Activated T-cell treated with anti-CD3 and anti-CD28 coated beads for 24 hours (primary cell): ENCODE results near the gene VDAC2.
A peak's percentile ranks its signal among the peaks of the same experiment; 100 is the strongest.
"Not testable (repeated sequence)": the region's sequence is repeated elsewhere in the genome, so short reads cannot be mapped to it uniquely, and the experiment has no call there.

Experiments used
- DNase-seq: peaks from one replicate; pipeline ENCODE4 v3.0.0-alpha.2; 2020; ENCODE audit warnings: low read depth

Gene VDAC2, protein sequence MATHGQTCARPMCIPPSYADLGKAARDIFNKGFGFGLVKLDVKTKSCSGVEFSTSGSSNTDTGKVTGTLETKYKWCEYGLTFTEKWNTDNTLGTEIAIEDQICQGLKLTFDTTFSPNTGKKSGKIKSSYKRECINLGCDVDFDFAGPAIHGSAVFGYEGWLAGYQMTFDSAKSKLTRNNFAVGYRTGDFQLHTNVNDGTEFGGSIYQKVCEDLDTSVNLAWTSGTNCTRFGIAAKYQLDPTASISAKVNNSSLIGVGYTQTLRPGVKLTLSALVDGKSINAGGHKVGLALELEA

GRCh38 chr10:75210282-75211006, at the start of gene VDAC2:
Gene VDAC2 (plus strand): TSS chr10:75210796. CDS start chr10:75211159, 363 bp downstream.
- DNase-seq, result peak; percentile 94

DNA sequence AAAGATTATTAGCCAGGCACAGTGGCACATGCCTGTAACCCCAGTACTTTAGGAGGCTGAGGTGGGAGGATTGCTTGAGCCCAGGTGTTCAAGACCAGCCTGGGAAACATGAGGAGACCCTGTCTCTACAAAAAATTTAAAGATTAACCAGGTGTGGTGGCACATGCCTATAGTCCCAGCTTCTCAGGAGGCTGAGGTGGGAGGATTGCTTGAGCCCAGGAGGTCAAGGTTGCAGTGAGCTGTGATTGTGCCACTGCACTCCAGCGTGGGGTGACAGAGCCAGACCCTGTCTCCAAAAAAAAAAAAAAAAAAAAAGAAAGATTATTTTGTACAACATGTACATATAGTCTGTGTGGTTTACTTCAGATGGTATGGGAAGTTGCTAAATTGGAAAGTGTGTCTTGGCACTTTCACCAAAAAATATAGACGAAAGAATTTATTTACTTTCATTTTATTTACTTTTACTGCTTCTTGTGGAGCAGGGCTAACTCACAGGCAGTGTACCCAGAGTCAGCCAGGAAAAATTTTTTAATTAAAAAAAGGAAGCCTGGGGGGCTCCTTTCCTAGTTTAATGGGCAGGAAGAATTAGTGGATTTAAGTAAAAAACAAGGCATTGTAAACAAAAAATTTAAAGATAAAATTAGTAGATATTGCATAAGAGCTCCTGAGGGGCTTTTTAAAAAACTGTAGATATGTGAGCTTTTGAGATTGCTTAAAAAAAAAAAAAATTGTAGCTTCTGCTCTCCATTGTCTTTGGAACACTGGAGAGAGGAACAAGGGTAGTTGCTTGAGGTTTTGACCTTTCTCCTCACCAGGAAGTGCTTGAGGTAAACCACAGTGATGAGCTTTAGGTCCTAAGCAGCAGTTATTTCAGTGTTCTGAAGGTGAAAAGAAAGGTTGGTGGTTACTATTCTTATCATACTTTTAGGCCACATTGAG, 44.6 kb upstream of the VDAC2 start:
- DNase-seq, result no peak

DNA sequence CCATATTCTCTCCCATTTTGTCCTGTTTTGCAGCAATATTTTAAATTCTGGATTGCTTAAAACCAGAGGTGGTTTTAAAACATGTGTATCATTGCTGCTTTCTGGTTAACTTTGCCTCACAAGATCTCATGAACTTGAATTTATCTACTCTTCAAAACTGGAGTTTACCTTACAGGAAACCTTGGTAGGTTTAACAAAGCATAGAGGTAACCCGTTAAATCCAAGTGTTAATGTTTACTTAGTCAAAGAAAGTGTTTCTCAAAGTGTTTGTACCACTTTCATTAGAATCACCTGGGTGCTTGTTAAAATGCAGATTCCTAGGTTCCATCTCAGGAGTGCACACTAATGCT, 44.0 kb upstream of the VDAC2 start:
- DNase-seq, result no peak

DNA sequence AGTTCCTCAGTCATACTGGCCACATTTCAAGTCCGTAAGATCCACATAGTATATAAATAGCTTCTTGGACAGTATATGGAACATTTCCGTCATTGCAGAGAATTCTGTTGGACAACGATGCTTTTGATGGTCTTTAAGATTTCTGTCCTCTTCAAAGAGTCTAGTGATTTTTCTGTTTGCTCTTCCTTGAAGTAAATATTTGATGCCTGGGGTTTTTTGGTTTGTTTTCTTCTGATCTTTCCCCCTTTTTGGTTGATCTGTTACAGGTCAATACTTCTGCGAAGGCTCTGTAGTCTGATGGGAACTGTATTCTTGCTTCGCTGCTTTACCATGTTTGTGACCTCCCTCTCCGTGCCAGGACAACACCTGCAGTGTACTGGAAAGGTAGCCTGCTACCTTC, 42.3 kb upstream of the VDAC2 start:
- DNase-seq, result no peak

GRCh38 chr10:75170215-75170614, 40.4 kb upstream of the VDAC2 start:
- DNase-seq, result no peak

DNA sequence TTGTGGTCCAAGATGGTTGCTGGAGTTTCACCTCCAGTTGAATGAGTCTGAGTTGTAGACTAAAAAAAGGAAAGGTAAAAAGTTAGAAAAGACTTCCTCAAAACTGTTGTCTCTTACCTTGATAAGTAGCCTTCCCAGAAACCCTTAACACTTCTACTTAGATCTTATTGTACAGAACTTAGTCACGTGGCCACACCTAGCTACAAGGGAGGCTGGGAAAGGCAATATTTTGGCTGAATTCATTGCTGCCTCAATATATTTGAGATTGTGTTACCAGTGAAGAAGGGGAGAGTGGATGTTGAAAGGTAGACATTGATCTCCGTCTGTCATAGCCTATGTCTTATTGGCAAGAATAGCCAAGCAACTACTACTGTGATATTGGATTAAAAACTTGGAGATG, 35.5 kb upstream of the VDAC2 start:
- DNase-seq, result no peak

DNA sequence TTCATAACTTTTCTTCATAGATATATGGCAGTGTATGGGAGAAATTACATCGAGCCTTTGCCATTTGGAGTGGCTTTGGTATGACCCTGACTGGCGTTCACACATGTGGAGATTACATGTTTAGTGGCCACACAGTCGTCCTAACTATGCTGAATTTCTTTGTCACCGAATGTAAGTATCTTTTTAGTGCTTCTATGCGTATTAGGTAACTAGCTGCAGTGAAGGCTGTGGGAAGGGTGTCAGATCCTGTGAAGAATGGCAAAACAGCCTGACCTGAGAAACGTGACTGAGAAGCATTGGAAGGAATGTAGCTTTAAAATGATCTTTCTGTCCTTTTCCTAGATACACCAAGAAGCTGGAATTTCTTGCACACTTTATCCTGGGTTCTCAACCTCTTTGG, 34.5 kb upstream of the VDAC2 start:
- no peak for DNase-seq

- DNase-seq, result no peak
These were observed 33.9 kb upstream of the VDAC2 start for GRCh38 chr10:75176736-75177135.

DNA sequence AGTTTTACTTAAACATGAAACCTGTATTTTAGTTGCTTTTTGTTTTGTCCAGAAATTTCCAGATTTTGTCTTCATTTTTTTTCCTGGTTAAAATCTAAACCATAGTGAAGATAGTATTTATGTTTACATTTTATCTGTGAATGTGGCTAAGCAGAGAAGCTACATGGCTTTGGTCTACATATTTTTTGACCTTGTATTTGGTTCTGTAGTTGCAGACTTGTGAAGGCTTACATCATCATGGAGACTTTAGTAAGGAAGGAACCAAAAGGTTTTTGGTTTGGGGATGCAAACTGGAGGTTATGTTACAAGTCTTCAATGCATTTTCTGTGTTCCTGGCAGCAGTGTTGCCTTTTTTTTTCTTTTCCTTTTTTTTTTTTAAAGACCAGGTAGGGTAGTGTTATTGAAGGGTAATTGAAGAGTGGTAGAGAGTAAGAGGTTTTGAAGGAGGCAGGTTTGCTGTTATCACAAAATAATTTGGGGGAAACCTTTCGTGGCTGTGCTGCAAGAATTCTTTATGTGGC, 30.9 kb upstream of the VDAC2 start:
- DNase-seq, result no peak

GRCh38 chr10:75180592-75180991, 30.0 kb upstream of the VDAC2 start:
- no peak for DNase-seq

DNA sequence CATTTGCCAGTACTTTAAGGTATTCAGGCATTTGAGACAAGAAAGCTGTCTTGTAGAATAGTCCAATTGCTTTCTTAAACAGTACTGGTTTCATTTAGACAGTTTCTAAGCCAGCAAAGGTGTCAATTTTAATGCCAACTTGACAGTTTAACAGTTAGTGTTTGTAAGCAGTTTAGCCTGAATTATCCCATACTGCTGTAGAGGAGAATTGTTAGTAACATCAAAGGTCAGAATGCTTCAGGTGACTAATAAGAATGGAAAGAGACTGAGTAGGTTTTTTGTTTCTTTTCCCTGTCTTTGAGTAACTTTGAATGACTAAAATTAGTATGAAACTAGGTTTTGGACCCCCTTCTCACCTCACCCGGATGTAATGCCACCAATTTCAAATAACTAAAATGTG, 29.5 kb upstream of the VDAC2 start:
- DNase-seq, result no peak

DNA sequence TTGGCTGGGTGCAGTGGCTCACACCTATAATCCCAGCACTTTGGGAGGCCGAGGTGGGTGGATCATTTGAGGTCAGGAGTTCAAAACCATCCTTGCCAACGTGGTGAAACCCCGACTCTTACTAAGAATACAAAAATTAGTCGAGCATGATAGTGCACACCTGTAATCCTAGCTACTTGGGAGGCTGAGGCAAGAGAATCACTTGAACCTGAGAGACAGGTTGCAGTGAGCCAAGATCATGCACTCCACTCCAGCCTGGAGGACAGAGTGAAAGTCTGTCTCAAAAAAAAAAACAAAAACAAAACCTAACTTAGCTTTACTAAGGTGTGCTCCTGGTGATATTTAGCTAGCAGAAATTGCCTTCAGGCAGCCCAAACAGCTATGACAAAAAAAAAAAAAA, 24.3 kb upstream of the VDAC2 start:
- DNase-seq, result no peak

DNA sequence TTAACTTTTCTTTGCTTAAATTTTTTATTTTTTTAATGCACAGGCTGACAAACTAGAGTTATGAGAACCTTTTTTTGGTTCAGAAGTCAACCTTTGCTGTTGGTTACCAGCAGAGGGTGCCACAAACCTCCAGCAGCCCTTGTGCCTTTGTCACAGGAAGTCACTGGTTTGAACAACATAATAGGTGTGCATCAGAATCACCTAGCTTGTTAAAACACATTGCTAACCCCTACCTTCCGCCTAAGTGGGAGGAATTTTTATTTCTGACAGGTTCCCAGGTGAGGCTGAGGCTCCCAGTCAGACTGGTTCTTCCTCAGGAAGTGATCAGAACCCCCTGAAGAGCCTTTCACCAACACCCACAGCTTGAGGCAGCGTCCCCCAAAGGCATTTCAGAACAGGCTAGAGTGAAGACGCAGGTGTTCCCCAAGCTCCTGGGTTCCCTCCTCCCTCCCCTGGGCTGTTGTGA, 22.6 kb upstream of the VDAC2 start:
- peak; percentile 44 for DNase-seq

DNA sequence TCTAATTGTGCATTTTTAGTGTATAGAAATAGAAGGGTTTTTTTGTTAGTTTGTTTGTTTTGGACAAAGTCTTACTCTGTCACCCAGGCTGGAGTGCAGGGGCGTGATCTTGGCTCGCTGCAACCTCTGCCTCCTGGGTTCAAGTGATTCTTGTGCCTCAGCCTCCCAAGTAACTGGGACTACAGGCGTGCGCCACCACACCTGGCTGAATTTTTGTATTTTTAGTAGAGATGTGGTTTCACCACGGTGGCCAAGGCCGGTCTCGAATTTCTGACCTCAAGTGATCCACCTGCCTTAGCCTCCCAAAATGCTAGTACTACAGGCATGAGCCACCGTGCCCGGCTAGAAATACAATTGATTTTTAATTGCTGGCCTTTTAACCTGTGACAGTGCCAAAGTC, 22.1 kb upstream of the VDAC2 start:
- DNase-seq, result not testable (repeated sequence)

DNA sequence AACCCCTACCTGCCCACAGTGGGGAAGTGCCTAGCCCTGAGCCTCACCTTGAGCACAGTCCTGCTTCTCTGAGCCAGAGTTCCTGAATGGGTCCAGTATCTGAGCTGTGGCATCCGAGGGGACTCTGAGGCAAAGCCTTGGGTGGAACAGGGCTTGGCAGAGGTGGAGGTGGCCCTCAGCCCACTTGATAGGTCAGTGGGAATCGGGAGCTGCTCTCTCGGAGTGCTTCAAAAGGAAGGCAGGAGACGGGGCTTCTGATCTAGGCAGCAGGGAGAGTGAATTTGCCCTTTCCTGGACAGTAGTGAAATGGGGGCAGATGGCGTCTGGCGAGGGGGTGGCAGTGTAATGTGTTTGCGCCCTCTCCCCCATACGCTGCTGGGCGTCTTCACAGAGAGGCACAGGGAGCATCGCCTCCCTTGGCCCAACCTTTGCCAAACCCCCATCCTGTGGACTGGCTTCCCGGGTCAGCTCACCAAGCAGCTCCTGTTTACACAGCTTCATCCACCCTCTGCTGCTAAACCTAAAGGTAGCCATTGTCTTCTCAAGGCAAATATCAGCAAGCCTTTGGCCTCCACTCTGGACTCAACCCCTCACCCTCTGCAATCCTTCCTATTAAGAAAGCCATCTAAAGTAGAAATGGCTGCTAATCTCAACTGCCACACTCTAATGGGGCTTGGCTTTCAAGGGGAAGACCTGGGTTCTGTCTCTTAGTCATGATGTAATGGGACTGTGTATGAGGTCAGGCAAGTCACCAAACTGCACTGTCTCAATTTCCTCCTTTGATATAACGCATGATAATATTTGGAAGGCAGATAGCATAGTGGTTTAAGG, 21.1 kb upstream of the VDAC2 start:
- no peak for DNase-seq

DNA sequence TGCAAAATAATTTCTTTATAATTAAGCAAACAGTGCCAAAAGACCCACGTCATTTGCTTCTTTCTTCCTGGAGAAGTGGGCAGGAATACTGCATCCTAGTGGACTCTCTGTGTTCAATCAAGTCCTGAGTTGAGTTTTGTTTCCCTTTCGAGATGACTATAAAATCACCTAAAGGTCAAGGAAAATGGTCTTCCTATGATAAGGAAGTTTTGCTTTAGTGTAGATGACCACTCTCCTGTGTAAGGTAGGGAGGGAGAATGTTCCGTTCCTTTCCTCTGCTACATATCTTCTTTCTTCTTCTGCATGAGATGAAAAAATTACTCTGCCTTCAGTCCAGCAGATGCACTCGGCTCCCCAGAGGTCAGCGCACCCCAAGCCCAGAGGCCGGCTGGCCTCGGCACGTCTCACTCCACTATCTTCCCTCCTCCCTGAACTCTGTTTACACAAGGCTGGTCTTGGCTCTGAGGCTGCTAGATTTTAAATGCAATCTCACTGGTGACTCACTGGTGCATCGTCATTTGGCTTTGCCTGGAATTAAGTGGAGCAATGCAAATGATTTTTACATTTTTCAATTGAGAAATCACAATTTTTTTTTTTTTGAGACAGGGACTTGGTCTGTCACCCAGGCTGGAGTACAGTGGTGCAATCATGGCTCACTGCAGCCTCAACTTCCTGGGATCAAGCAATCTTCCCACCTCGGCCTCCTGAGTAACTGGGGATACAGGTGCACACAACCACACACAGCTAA, 18.6 kb upstream of the VDAC2 start:
- DNase-seq, result no peak

DNA sequence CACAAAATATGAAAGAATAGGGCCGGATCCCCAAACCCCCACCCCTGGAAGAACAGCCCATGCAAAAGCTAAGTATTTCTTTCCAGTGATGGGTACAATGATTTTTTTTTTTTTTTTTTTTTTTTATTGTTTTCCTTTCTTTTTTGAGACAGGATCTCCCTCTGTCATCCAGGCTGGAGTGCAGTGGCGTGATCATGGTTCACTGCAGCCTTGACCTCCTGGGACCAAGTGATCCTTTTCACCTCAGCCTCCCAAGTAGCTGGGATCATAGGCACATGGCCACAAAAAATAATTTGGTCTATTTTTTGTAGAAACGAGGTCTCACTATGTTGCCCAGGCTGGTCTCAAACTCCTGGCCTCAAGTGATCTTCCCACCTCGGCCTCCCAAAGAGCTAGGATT, 16.0 kb upstream of the VDAC2 start:
- DNase-seq, result not testable (repeated sequence)

GRCh38 chr10:75195035-75195763, 15.4 kb upstream of the VDAC2 start:
- no peak for DNase-seq

GRCh38 chr10:75197066-75197465, 13.5 kb upstream of the VDAC2 start:
- DNase-seq, result no peak

DNA sequence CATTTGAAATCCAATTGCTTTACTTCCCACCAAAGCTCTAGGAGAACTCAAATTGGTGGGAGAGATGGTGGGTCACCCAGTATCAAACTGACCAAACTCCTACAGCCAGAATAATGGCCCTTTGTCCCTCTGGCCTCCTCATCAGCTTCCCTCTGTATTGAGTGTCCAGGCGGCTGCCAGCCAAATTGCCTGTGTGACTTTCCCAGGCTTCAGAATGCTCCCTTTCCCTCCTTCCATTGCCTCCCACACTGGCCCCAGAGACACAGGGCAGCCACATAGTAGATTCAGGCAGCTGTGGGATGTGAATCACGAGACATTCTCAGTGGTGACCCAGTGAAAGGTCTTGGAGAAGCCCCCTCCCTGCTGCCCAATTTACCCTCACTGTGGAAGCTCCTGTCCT, 12.7 kb upstream of the VDAC2 start:
- DNase-seq, result no peak
